B cell (primary cell): Measurements from ENCODE around the gene TCF7L1.

Source experiments
- EZH2 ChIP-seq: IDR thresholded peaks from 2 replicates; pipeline ENCODE4 v1.6.1; 2012; ENCODE audit warnings: borderline replicate concordance, low read depth, mild to moderate bottlenecking, moderate library complexity, low read length; ENCODE audit not compliant: insufficient read depth, poor library complexity, severe bottlenecking
- TF ChIP-seq, protein P1 (sequence below): fragments of 200-600 bp; IDR thresholded peaks from one replicate; pipeline ENCODE4 v1.8.0; 2022; ENCODE audit warnings: antibody characterized with exemption, mild to moderate bottlenecking

DNA sequence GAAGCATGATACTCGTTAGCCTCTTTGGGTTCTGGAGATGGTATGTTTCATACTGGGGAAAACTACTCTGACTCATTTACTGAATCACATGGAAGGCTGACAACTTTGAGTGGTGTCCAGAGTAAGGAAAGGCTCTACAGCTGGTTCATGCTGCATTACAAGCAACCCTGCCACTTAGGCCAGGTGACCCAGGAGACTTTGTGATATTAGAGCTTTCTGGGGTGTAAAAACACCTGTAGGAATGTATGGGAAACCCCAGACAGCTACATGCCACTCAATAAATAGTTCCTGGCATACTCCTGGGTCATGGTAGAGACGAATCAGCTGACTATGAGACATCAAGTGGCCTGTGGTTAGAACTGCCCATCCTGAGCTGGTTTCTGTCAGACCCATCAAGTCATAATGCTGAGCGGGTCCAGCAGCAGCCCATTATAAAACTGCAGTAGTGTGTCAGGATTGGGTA, 21.3 kb upstream of the TCF7L1 start:
- TF ChIP-seq, protein P1, sequence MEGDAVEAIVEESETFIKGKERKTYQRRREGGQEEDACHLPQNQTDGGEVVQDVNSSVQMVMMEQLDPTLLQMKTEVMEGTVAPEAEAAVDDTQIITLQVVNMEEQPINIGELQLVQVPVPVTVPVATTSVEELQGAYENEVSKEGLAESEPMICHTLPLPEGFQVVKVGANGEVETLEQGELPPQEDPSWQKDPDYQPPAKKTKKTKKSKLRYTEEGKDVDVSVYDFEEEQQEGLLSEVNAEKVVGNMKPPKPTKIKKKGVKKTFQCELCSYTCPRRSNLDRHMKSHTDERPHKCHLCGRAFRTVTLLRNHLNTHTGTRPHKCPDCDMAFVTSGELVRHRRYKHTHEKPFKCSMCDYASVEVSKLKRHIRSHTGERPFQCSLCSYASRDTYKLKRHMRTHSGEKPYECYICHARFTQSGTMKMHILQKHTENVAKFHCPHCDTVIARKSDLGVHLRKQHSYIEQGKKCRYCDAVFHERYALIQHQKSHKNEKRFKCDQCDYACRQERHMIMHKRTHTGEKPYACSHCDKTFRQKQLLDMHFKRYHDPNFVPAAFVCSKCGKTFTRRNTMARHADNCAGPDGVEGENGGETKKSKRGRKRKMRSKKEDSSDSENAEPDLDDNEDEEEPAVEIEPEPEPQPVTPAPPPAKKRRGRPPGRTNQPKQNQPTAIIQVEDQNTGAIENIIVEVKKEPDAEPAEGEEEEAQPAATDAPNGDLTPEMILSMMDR, result no peak
- no peak for TF ChIP-seq EZH2
